ENCODE data around the gene SLAMF1.
"Not testable (repeated sequence)": the region's sequence is repeated elsewhere in the genome, so short reads cannot be mapped to it uniquely, and the experiment has no call there.

- not testable (repeated sequence) for TF ChIP-seq CTCF (conservative IDR thresholded peaks at IDR 0.05; ENCODE audit: low read depth, low read length); EZH2 (IDR thresholded peaks at IDR 0.05; ENCODE audit: borderline replicate concordance, low read depth, low read length, poor library complexity, severe bottlenecking)
Observed at GRCh38 chr1:160559437-160559836, 87.4 kb downstream of the SLAMF1 start.

All from A673 (cell line).